Muscle layer of duodenum (tissue), 2 donors: ENCODE data around the gene ADGRF4.

Experiments
- H3K27ac ChIP-seq: one replicate; pipeline ENCODE4 v1.7.0; 2013; ENCODE audit warnings: mild to moderate bottlenecking, low read length
- H3K27me3 ChIP-seq: one replicate; pipeline ENCODE4 v1.7.0; 2013; ENCODE audit warnings: low read depth, mild to moderate bottlenecking, control low read depth, low read length
- H3K36me3 ChIP-seq, 2 donors: one replicate each; pipeline ENCODE4 v1.7.0; 2013; ENCODE audit warnings: low read length in 2 of 2, control low read depth in 1 of 2, mild to moderate bottlenecking in 1 of 2; ENCODE audit not compliant: insufficient read depth in 2 of 2, control insufficient read depth in 1 of 2
- H3K4me1 ChIP-seq, 2 donors: one replicate each; pipeline ENCODE4 v1.7.0; 2013; ENCODE audit warnings: low read length in 2 of 2, mild to moderate bottlenecking in 2 of 2, control low read depth in 1 of 2, moderate library complexity in 1 of 2; ENCODE audit not compliant: insufficient read depth in 2 of 2, control insufficient read depth in 1 of 2
- H3K4me3 ChIP-seq, 2 donors: one replicate each; pipeline ENCODE4 v1.7.0; 2013; ENCODE audit warnings: low read length in 2 of 2, low read depth in 1 of 2, mild to moderate bottlenecking in 1 of 2
- H3K9me3 ChIP-seq, 2 donors: one replicate each; pipeline ENCODE4 v1.7.0; 2013; ENCODE audit warnings: low read length in 2 of 2, control low read depth in 1 of 2, mild to moderate bottlenecking in 1 of 2; ENCODE audit not compliant: control insufficient read depth in 1 of 2
- donor health status: healthy.

ADGRF4 gene

GRCh38 chr6:47716207-47716606 is 17.8 kb downstream of the ADGRF4 start:
- H3K36me3 ChIP-seq, result no peaks in the 10 kb centered on the region
- no peaks in the 10 kb centered on the region for H3K4me1 ChIP-seq
- H3K27me3 ChIP-seq, result no peaks in the 10 kb centered on the region
- H3K27ac ChIP-seq, result no peak overlapping the region
- no peaks in the 10 kb centered on the region for H3K9me3 ChIP-seq
- no peak overlapping the region for H3K4me3 ChIP-seq

DNA sequence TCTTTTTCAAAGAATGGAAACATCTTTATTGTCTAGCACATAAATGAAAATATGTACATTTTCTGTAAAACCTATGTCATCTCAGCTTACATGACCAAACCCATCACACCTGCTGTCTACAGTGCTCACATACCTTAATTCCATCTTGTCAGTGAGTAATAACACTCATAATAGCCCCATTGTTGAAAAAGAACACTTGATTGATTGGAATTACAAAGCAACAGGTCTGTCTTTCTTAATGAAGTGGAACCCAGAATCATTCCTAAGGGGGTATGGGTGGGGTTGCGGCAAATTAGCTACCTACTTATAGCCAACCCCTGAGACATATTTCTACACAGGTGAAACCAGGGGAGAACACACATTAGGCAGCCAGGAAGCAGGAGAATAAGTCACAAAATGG is 20.2 kb downstream of the ADGRF4 start:
- Histone ChIP-seq H3K4me1 (no peaks in the 10 kb centered on the region), H3K36me3 (no peaks in the 10 kb centered on the region), H3K9me3 (no peaks in the 10 kb centered on the region), H3K4me3 (no peak overlapping the region), H3K27me3 (no peaks in the 10 kb centered on the region), H3K27ac (no peak overlapping the region)

GRCh38 chr6:47721189-47721588 is 22.8 kb downstream of the ADGRF4 start:
- Histone ChIP-seq H3K4me3 (no peak overlapping the region), H3K4me1 (no peaks in the 10 kb centered on the region), H3K9me3 (no peaks in the 10 kb centered on the region), H3K27ac (no peak overlapping the region), H3K27me3 (no peaks in the 10 kb centered on the region), H3K36me3 (no peaks in the 10 kb centered on the region)

DNA sequence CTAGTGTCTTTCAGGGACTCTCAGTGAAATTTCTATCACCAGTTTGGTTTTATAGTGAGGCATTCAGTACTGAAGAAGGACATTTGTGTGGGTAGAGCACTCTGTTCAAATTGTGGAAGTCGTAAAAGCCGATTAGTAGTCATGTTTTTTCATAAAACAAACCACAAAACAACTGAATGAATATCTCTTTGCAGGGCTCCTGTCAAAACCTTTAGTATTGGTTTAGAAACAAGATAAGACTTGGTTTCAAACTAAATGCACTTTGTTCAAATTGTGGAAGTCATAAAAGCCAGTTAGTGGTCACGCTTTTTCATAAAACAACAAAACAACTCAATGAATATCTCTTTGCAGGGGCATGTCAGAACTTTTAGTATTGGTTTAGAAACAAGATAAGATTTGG is 23.8 kb downstream of the ADGRF4 start:
- H3K27ac ChIP-seq, result no peak overlapping the region
- no peaks in the 10 kb centered on the region for H3K9me3 ChIP-seq
- H3K4me3 ChIP-seq, result no peak overlapping the region
- no peaks in the 10 kb centered on the region for H3K36me3 ChIP-seq
- H3K4me1 ChIP-seq, result no peaks in the 10 kb centered on the region
- no peaks in the 10 kb centered on the region for H3K27me3 ChIP-seq

DNA sequence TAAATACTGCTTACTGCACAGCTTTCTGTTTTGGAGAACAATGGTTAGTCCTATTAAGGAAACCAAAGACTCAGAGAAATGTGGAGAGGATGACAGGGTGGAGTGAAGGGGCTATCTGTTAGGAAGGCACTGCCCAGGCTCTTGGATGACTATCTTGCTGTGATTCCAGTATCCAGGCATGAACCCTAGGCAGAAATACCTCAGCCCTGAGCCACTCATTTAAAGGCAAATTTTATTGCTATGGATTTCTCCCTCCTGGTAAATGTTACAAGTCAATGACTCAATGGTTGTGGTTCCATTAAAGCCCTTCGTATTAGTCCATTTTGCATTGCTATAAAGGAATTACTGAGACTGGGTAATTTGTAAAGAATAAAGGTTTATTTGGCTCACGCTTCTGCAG is 25.9 kb downstream of the ADGRF4 start:
- H3K4me3 ChIP-seq, result no peak overlapping the region
- no peaks in the 10 kb centered on the region for H3K27me3 ChIP-seq
- no peaks in the 10 kb centered on the region for H3K4me1 ChIP-seq
- no peaks in the 10 kb centered on the region for H3K36me3 ChIP-seq
- no peaks in the 10 kb centered on the region for H3K9me3 ChIP-seq
- no peak overlapping the region for H3K27ac ChIP-seq

GRCh38 chr6:47727391-47727790 is 29.0 kb downstream of the ADGRF4 start:
- no peak overlapping the region for H3K4me3 ChIP-seq
- no peaks in the 10 kb centered on the region for H3K27me3 ChIP-seq
- H3K36me3 ChIP-seq, result no peaks in the 10 kb centered on the region
- no peaks in the 10 kb centered on the region for H3K4me1 ChIP-seq
- H3K27ac ChIP-seq, result no peak overlapping the region
- H3K9me3 ChIP-seq, result no peaks in the 10 kb centered on the region

DNA sequence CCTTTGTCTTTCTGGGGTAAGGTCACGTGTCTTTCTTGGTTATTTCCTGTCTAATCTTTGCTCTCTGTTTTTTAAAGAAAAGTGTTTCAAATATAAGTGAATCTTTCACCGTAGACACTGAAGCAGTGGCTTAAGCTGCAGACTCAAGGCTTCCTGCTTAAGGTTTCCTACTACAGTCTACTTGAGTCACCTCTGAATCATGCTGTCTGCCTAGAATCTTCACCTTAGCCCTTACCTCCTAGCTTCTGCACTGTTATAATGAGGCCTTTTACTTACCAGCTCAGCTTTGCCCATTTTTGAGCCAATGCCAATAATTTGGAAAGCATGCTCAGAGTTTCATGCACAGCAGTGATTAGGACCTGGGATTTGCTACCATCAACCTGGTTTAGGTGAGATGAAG is 30.6 kb downstream of the ADGRF4 start:
- Histone ChIP-seq H3K9me3 (no peaks in the 10 kb centered on the region), H3K27ac (no peak overlapping the region), H3K36me3 (no peaks in the 10 kb centered on the region), H3K27me3 (no peaks in the 10 kb centered on the region), H3K4me1 (no peaks in the 10 kb centered on the region), H3K4me3 (no peak overlapping the region)

GRCh38 chr6:47729457-47729856 is 31.1 kb downstream of the ADGRF4 start:
- Histone ChIP-seq H3K36me3 (no peaks in the 10 kb centered on the region), H3K9me3 (no peaks in the 10 kb centered on the region), H3K27me3 (no peaks in the 10 kb centered on the region), H3K4me3 (no peak overlapping the region), H3K4me1 (no peaks in the 10 kb centered on the region), H3K27ac (no peak overlapping the region)

DNA sequence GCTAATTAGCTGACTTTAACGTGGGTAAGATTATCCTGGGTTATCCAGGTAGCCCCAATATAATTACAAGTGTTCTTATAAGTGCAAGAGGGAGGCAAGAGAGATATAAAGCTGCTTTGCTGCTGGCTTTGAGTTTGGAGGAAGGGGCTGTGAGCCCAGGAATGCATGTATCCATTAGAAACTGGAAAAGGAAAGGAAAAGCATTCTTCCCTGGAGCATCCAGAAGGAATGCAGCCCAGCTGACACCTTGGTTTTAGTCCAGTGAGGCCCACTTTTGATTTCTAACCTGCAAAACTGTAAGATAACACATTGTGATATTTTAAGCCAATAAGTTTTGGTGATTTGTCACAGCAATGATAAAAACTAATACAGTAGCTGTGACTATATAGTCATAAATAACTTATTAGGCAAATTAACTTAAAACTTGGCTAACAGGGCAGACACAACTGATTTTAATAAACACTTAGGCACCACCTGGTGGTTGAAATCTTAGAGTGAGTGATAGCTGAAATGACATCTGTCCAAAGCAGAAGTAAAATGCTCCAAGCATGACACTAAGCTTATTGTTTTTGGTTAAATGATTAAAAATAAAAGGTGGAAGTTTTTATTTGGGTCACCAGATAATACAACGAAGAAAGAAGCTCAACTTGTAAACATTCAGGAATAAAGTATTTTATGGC is 35.6 kb downstream of the ADGRF4 start:
- no peaks in the 10 kb centered on the region for H3K36me3 ChIP-seq
- H3K27me3 ChIP-seq, result no peaks in the 10 kb centered on the region
- no peak overlapping the region for H3K27ac ChIP-seq
- H3K4me1 ChIP-seq, result no peaks in the 10 kb centered on the region
- no peaks in the 10 kb centered on the region for H3K9me3 ChIP-seq
- no peak overlapping the region for H3K4me3 ChIP-seq

DNA sequence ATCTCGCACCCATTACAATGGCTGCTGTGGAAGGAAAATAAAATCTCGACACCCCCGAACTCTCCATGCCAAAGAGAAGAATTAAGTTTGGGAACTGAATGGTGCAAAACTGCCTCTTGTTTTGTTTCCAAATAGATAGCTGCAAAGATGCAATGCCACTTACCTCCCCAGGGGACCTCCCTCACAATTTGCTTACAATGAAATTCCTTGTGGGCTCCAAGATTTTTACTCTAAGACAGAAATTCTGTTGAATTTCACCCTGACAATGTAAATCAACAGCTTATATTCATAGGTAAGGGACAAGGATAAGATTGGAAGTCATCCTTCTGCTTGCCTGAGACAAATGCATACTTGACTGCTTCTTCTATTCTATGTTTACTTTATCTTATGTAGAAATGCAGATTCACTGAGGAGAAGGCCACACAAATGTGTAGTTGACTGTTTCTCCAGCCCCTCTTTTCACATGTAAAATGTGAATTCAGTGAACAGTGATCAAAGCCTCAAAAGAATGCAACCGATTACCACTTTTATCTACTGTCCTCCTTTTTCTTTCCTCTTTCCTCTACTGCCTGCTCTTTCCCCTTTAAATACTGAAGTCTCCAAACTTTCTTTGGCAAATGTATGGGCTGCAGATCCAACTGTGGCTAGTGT is 36.6 kb downstream of the ADGRF4 start:
- Histone ChIP-seq H3K27ac (no peak overlapping the region), H3K4me1 (no peaks in the 10 kb centered on the region), H3K4me3 (no peak overlapping the region), H3K36me3 (no peaks in the 10 kb centered on the region), H3K9me3 (no peaks in the 10 kb centered on the region), H3K27me3 (no peaks in the 10 kb centered on the region)

DNA sequence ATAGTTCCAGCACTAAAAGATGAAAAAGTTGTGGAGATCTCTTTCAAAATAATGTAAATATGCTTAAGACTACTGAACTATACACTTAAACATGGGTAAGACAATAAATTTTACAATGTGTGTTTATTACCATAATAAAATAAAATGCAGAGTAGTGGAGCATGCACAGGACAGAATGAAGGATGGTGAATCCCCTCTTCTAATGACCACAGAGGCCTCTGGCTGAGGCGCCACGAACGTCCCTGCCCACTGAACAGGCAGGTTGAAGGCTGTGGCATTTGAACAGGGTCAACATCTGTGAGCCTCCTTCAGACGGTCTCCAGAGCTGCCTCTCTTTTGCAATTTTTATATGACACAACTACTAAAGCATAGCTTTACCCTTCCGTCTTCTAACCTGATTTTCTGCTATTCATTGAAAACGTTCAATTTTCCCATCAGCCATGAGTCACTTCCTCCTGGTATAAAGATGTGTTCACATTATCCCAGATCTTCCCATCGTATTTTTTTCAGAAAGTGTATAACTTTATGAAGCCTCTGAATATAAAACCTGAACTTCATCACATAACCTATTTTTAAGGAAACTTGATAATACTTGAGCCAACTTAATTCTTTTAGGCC is 37.8 kb downstream of the ADGRF4 start:
- Histone ChIP-seq H3K36me3 (no peaks in the 10 kb centered on the region), H3K9me3 (no peaks in the 10 kb centered on the region), H3K4me1 (no peaks in the 10 kb centered on the region), H3K4me3 (no peak overlapping the region), H3K27ac (no peak overlapping the region), H3K27me3 (no peaks in the 10 kb centered on the region)
